OCI-LY1 (cell line): ENCODE measurements around the gene TTC23.

Experiments
- H2AFZ ChIP-seq: fragments of 200-600 bp; sonication (generic), shearing (Covaris generic); 2 replicates; pipeline ENCODE4 v1.6.0; 2014; ENCODE audit warnings: antibody characterized with exemption, mild to moderate bottlenecking, low read length
- H3F3A ChIP-seq: fragments of 200-600 bp; sonication (generic), shearing (Covaris generic); 2 replicates; pipeline ENCODE4 v1.6.0; 2014; ENCODE audit warnings: mild to moderate bottlenecking, antibody characterized with exemption, low read length, moderate library complexity; ENCODE audit not compliant: insufficient read depth
- H3K27ac ChIP-seq: fragments of 200-600 bp; sonication (generic); 2 replicates; pipeline ENCODE4 v1.5.1; 2014; ENCODE audit warnings: low read length, mixed run types, mild to moderate bottlenecking, low read depth; ENCODE audit not compliant: poor library complexity, severe bottlenecking
- H3K27me3 ChIP-seq: fragments of 200-600 bp; sonication (generic); 2 replicates; pipeline ENCODE4 v1.6.0; 2014; ENCODE audit warnings: antibody characterized with exemption, mild to moderate bottlenecking, low read length, moderate library complexity; ENCODE audit not compliant: insufficient read depth
- H3K36me3 ChIP-seq: fragments of 200-600 bp; sonication (generic); 2 replicates; pipeline ENCODE4 v1.6.1; 2014; ENCODE audit warnings: mild to moderate bottlenecking, antibody characterized with exemption, low read length, moderate library complexity, mixed read lengths; ENCODE audit not compliant: insufficient read depth
- H3K4me1 ChIP-seq: fragments of 200-600 bp; sonication (generic); 2 replicates; pipeline ENCODE4 v1.5.1; 2014; ENCODE audit warnings: mild to moderate bottlenecking, low read length, moderate library complexity; ENCODE audit not compliant: insufficient read depth, severe bottlenecking
- H3K4me2 ChIP-seq: fragments of 200-600 bp; sonication (generic), shearing (Covaris generic); 2 replicates; pipeline ENCODE4 v1.6.1; 2014; ENCODE audit warnings: low read length
- H3K4me3 ChIP-seq: fragments of 200-600 bp; sonication (generic); 2 replicates; pipeline ENCODE4 v1.5.1; 2014; ENCODE audit warnings: low read length, low read depth, mild to moderate bottlenecking, mixed read lengths; ENCODE audit not compliant: poor library complexity, severe bottlenecking
- H3K79me2 ChIP-seq: fragments of 200-600 bp; shearing (Covaris generic); 2 replicates; pipeline ENCODE4 v1.6.1; 2016; ENCODE audit warnings: mixed run types, low read length, mixed read lengths; ENCODE audit not compliant: insufficient read depth
- H3K9ac ChIP-seq: fragments of 200-600 bp; sonication (generic), shearing (Covaris generic); 2 replicates; pipeline ENCODE4 v1.6.1; 2014; ENCODE audit warnings: mild to moderate bottlenecking, low read length, mixed read lengths
- H3K9me2 ChIP-seq: fragments of 200-600 bp; sonication (generic), shearing (Covaris generic); 2 replicates; pipeline ENCODE4 v1.6.1; 2014; ENCODE audit warnings: low read depth, mild to moderate bottlenecking, low read length, mixed read lengths
- H3K9me3 ChIP-seq: fragments of 200-600 bp; shearing (Covaris generic); 2 replicates; pipeline ENCODE4 v1.6.1; 2014; ENCODE audit warnings: low read length, mixed read lengths
- H4K20me1 ChIP-seq: fragments of 200-600 bp; sonication (generic), shearing (Covaris generic); 2 replicates; pipeline ENCODE4 v1.6.0; 2016; ENCODE audit warnings: mild to moderate bottlenecking, low read length; ENCODE audit not compliant: insufficient read depth
- CTCF ChIP-seq: fragments of 200-600 bp; sonication (generic), shearing (Covaris generic); IDR thresholded peaks from 2 replicates; pipeline ENCODE4 v1.5.1; 2017; ENCODE audit warnings: mild to moderate bottlenecking, antibody characterized with exemption, low read length, moderate library complexity, mixed read lengths
- EZH2 ChIP-seq: fragments of 200-600 bp; sonication (generic), shearing (Covaris generic); IDR thresholded peaks from 2 replicates; pipeline ENCODE4 v1.8.0; 2017; ENCODE audit warnings: borderline replicate concordance, mixed run types, mild to moderate bottlenecking, antibody characterized with exemption, low read length, moderate library complexity, mixed read lengths

TTC23 gene

GRCh38 chr15:99096894-99097426, 152.4 kb downstream of the TTC23 start:
- Histone ChIP-seq H3K4me2 (no peak overlapping the region), H3K9me3 (no peaks in the 10 kb centered on the region), H3K36me3 (no peaks in the 10 kb centered on the region), H3K79me2 (no peaks in the 10 kb centered on the region), H3K4me1 (no peaks in the 10 kb centered on the region), H4K20me1 (no peaks in the 10 kb centered on the region), H3K27ac (no peak overlapping the region), H3K27me3 (no peaks in the 10 kb centered on the region), H3K9ac (no peak overlapping the region), H3K9me2 (no peaks in the 10 kb centered on the region), H3K4me3 (no peak overlapping the region), H3F3A (no peaks in the 10 kb centered on the region), H2AFZ (no peak overlapping the region)
- TF ChIP-seq EZH2 (no peak), CTCF (no peak)

GRCh38 chr15:99096173-99096893, 153.0 kb downstream of the TTC23 start:
- H3K27ac ChIP-seq, result no peak overlapping the region
- no peaks in the 10 kb centered on the region for H3K9me3 ChIP-seq
- no peaks in the 10 kb centered on the region for H3K4me1 ChIP-seq
- H3K36me3 ChIP-seq, result no peaks in the 10 kb centered on the region
- TF ChIP-seq EZH2 (no peak), CTCF (no peak)
- H4K20me1 ChIP-seq, result no peaks in the 10 kb centered on the region
- H3F3A ChIP-seq, result no peaks in the 10 kb centered on the region
- no peak overlapping the region for H3K4me2 ChIP-seq
- H3K27me3 ChIP-seq, result no peaks in the 10 kb centered on the region
- no peak overlapping the region for H3K4me3 ChIP-seq
- H3K79me2 ChIP-seq, result no peaks in the 10 kb centered on the region
- no peaks in the 10 kb centered on the region for H3K9me2 ChIP-seq
- no peak overlapping the region for H2AFZ ChIP-seq
- no peak overlapping the region for H3K9ac ChIP-seq

- Histone ChIP-seq H4K20me1 (no peaks in the 10 kb centered on the region), H3K27me3 (no peaks in the 10 kb centered on the region), H3K9me2 (no peaks in the 10 kb centered on the region), H2AFZ (no peak overlapping the region), H3K9ac (no peak overlapping the region), H3K79me2 (no peaks in the 10 kb centered on the region), H3K27ac (no peak overlapping the region), H3K4me2 (no peak overlapping the region), H3F3A (no peaks in the 10 kb centered on the region), H3K36me3 (no peaks in the 10 kb centered on the region), H3K9me3 (no peaks in the 10 kb centered on the region), H3K4me3 (no peak overlapping the region), H3K4me1 (no peaks in the 10 kb centered on the region)
- TF ChIP-seq CTCF (no peak), EZH2 (no peak)
Observed at GRCh38 chr15:99095626-99096025, 153.8 kb downstream of the TTC23 start.
